ENCODE results near the gene DCAF6. TPM values are rescaled to one million over a fixed set of nuclear protein-coding genes. Genes with fewer than 3 reads are reported as not detected.

The DCAF6 gene
- total RNA-seq, 3 donors from 2014 or later = 76.7 to 95.7 (median 84.7) TPM

- TF ChIP-seq POLR2A (IDR thresholded peaks at IDR 0.05) (no peak), POLR2AphosphoS5 (IDR thresholded peaks at IDR 0.05) (no peak), CTCF (IDR thresholded peaks at IDR 0.05) (no peak)
- intact Hi-C loops (cut with DNase I; ENCODE audit: low total_unique reads) = no loop called here
- Histone ChIP-seq H3K27me3 (no peaks in the 10 kb centered on the region), H3K4me1 (no peaks in the 10 kb centered on the region), H3K36me3 (no peaks in the 10 kb centered on the region), H3K4me3 (no peak overlapping the region), H3K27ac (no peak overlapping the region), H3K9me3 (no peaks in the 10 kb centered on the region)
- DNase-seq (ENCODE audit: low spot score in 2 of 2) = no peak
Observed at GRCh38 chr1:168087696-168088095, 151.2 kb downstream of the DCAF6 start.

DNA sequence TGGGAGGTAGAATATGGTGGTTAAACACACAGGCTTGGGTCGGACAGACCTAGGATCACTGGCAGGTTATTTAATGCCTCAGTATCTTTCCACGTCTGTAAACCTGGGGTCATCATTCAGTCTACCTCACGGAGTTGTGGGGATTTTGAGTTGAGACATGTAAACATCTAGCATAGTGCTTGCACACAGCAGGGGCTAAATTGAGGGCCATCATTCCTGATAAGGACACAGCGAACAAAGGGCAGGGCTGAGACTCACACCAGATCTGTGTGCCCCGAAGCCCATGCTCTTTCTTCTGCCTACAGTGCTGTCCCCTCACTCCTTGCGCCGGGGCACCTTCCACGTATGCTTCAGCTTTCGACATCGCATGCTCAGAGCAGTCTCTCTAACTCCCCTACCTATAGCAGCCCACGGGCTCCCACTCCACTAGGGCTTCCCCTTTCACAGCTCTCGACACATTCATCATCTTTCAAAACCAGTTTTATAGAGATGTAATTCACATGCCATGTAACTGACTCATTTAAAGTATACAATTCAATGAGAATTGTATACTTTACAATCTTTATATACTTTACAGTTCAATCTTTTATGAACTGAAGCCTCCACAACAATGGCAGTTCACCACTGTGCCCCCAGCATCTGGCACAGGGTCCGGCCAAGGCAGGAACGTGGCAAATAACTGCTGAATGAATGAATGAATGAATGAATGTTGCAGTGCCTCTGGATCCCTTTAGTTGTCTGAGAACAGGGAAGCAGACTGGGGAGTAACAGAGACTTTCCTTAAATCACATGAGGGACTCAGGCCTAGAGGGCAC lies 152.2 kb downstream of the DCAF6 start:
- no peaks in the 10 kb centered on the region for H3K36me3 ChIP-seq
- H3K27ac ChIP-seq = no peak overlapping the region
- no peak for TF ChIP-seq CTCF (IDR thresholded peaks at IDR 0.05)
- no peak for TF ChIP-seq POLR2A (IDR thresholded peaks at IDR 0.05)
- TF ChIP-seq POLR2AphosphoS5 (IDR thresholded peaks at IDR 0.05) = no peak
- H3K27me3 ChIP-seq = no peaks in the 10 kb centered on the region
- H3K9me3 ChIP-seq = no peaks in the 10 kb centered on the region
- DNase-seq (ENCODE audit: low spot score in 2 of 2) = no peak
- H3K4me1 ChIP-seq = no peaks in the 10 kb centered on the region
- H3K4me3 ChIP-seq = no peak overlapping the region
- intact Hi-C loops (cut with DNase I; ENCODE audit: low total_unique reads) = no loop called here

- Histone ChIP-seq H3K4me3 (no peak overlapping the region), H3K9me3 (no peaks in the 10 kb centered on the region), H3K27me3 (no peaks in the 10 kb centered on the region), H3K4me1 (no peaks in the 10 kb centered on the region), H3K27ac (no peak overlapping the region), H3K36me3 (no peaks in the 10 kb centered on the region)
- intact Hi-C loops (cut with DNase I; ENCODE audit: low total_unique reads) = no loop called here
- no peak for TF ChIP-seq POLR2AphosphoS5 (IDR thresholded peaks at IDR 0.05)
- TF ChIP-seq POLR2A (IDR thresholded peaks at IDR 0.05) = no peak
- TF ChIP-seq CTCF (IDR thresholded peaks at IDR 0.05) = no peak
- DNase-seq (ENCODE audit: low spot score in 2 of 2) = no peak
Observed at GRCh38 chr1:168089326-168089978, 153.0 kb downstream of the DCAF6 start.

DNA sequence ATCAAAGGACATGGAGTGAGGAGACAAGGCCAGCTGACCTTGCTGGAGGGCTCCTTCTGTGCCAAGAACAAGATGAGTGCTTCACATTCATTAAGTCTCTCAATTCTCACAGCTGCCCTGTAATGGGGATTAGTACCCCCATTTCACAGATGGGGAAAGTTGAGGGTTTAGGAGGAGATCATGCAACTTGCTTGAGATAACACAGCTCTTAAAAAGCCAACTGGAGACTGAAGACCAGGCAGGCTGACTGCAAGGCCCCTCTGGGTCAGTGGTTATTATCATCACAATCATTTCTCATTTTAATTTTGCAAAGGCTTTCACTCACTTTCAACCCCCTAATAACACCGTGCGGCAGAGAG lies 153.5 kb downstream of the DCAF6 start:
- no peak overlapping the region for H3K27ac ChIP-seq
- no peak for DNase-seq (ENCODE audit: low spot score in 2 of 2)
- H3K9me3 ChIP-seq = no peaks in the 10 kb centered on the region
- H3K36me3 ChIP-seq = no peaks in the 10 kb centered on the region
- no peaks in the 10 kb centered on the region for H3K27me3 ChIP-seq
- H3K4me1 ChIP-seq = no peaks in the 10 kb centered on the region
- no peak for TF ChIP-seq CTCF (IDR thresholded peaks at IDR 0.05)
- TF ChIP-seq POLR2AphosphoS5 (IDR thresholded peaks at IDR 0.05) = no peak
- no peak for TF ChIP-seq POLR2A (IDR thresholded peaks at IDR 0.05)
- no peak overlapping the region for H3K4me3 ChIP-seq
- intact Hi-C loops (cut with DNase I; ENCODE audit: low total_unique reads) = no loop called here

DNA sequence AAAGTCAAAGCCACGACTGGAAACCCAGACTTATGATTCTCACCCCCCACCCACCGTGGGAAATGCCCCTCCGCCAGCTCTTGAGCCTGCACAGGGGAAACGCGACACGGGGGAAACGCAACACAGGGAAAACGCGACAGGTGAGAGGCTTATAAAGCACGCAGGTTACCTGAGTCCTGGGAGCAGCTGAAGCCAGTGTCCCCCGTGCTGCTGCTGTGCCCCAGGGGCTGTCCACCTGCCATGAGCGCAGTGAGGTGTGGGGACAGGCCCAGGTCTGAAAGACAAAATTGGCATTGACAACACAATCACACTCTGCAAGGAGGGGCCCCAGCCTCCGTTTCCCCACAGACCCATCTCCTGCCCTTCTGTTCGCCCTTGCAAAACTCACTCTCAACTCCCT lies 153.9 kb downstream of the DCAF6 start:
- intact Hi-C loops (cut with DNase I; ENCODE audit: low total_unique reads) = no loop called here
- no peak for TF ChIP-seq CTCF (IDR thresholded peaks at IDR 0.05)
- no peak for TF ChIP-seq POLR2AphosphoS5 (IDR thresholded peaks at IDR 0.05)
- no peak for TF ChIP-seq POLR2A (IDR thresholded peaks at IDR 0.05)
- Histone ChIP-seq H3K4me1 (no peaks in the 10 kb centered on the region), H3K36me3 (no peaks in the 10 kb centered on the region), H3K4me3 (no peak overlapping the region), H3K27ac (no peak overlapping the region), H3K9me3 (no peaks in the 10 kb centered on the region), H3K27me3 (no peaks in the 10 kb centered on the region)
- DNase-seq (ENCODE audit: low spot score in 2 of 2) = no peak
